Measurements from ENCODE around the gene SLC38A8. TPM values are rescaled to one million over a fixed set of nuclear protein-coding genes. Genes with fewer than 3 reads are reported as not detected.

SLC38A8 gene
- total RNA-seq, 2 donors from 2014 or later: not detected

- Histone ChIP-seq H3K27me3 (no peaks in the 10 kb centered on the region), H3K4me1 (peaks cover 0 to 4% of the 10 kb centered on the region in 2 donors), H3K36me3 (no peaks in the 10 kb centered on the region), H3K9me3 (no peaks in the 10 kb centered on the region), H3K27ac (no peak overlapping the region), H3K4me3 (no peak overlapping the region)
- no peak for TF ChIP-seq CTCF (IDR thresholded peaks at IDR 0.05)
- no peak for DNase-seq (ENCODE audit: low spot score)
These were observed 27.8 kb downstream of the SLC38A8 start for GRCh38 chr16:84014570-84015327.

GRCh38 chr16:84013787-84014569 lies 28.6 kb downstream of the SLC38A8 start:
- Histone ChIP-seq H3K27ac (no peak overlapping the region), H3K27me3 (no peaks in the 10 kb centered on the region), H3K36me3 (no peaks in the 10 kb centered on the region), H3K4me1 (peaks cover 0 to 4% of the 10 kb centered on the region in 2 donors), H3K9me3 (no peaks in the 10 kb centered on the region), H3K4me3 (no peak overlapping the region)
- DNase-seq (ENCODE audit: low spot score): no peak
- no peak for TF ChIP-seq CTCF (IDR thresholded peaks at IDR 0.05)

- H3K4me1 ChIP-seq: peaks cover 0 to 4% of the 10 kb centered on the region in 2 donors
- H3K36me3 ChIP-seq: no peaks in the 10 kb centered on the region
- H3K9me3 ChIP-seq: no peaks in the 10 kb centered on the region
- H3K4me3 ChIP-seq: no peak overlapping the region
- DNase-seq (ENCODE audit: low spot score): no peak
- no peak for TF ChIP-seq CTCF (IDR thresholded peaks at IDR 0.05)
- no peak overlapping the region for H3K27ac ChIP-seq
- H3K27me3 ChIP-seq: no peaks in the 10 kb centered on the region
These were observed 33.3 kb downstream of the SLC38A8 start for GRCh38 chr16:84009282-84009681.

- Histone ChIP-seq H3K9me3 (no peaks in the 10 kb centered on the region), H3K27me3 (no peaks in the 10 kb centered on the region), H3K27ac (no peak overlapping the region), H3K36me3 (no peaks in the 10 kb centered on the region), H3K4me1 (no peaks in the 10 kb centered on the region), H3K4me3 (no peak overlapping the region)
- DNase-seq (ENCODE audit: low spot score): no peak
- no peak for TF ChIP-seq CTCF (IDR thresholded peaks at IDR 0.05)
These were observed 34.6 kb downstream of the SLC38A8 start for GRCh38 chr16:84007965-84008364.

GRCh38 chr16:84007520-84007919 lies 35.1 kb downstream of the SLC38A8 start:
- H3K27ac ChIP-seq: no peak overlapping the region
- no peak for TF ChIP-seq CTCF (IDR thresholded peaks at IDR 0.05)
- H3K27me3 ChIP-seq: no peaks in the 10 kb centered on the region
- H3K9me3 ChIP-seq: no peaks in the 10 kb centered on the region
- no peak overlapping the region for H3K4me3 ChIP-seq
- H3K4me1 ChIP-seq: no peaks in the 10 kb centered on the region
- DNase-seq (ENCODE audit: low spot score): no peak
- H3K36me3 ChIP-seq: no peaks in the 10 kb centered on the region

Measured in right atrium auricular region (tissue), 2 donors.